Mucosa of gallbladder (tissue), 1 donor: ENCODE results near the gene CFAP97. TPM values are rescaled to one million over a fixed set of nuclear protein-coding genes. Genes with fewer than 3 reads are reported as not detected.
A peak's percentile ranks its signal among the peaks of the same experiment; 100 is the strongest.
"Not testable (repeated sequence)": the region's sequence is repeated elsewhere in the genome, so short reads cannot be mapped to it uniquely, and the experiment has no call there.

Experiments
- DNase-seq: peaks from one replicate; pipeline ENCODE4 v3.0.0-alpha.2; 2020; ENCODE audit warnings: low spot score
- total RNA-seq: library from RNA; stranded (reverse); gene quantifications from one replicate; pipeline ENCODE4 v1.2.1, GENCODE V29; 2021
- donor health status: DM: no; HTN: no; CAD: no.

The CFAP97 gene
- total RNA-seq, 1 donor from 2014 or later, result 32.9 TPM

DNA sequence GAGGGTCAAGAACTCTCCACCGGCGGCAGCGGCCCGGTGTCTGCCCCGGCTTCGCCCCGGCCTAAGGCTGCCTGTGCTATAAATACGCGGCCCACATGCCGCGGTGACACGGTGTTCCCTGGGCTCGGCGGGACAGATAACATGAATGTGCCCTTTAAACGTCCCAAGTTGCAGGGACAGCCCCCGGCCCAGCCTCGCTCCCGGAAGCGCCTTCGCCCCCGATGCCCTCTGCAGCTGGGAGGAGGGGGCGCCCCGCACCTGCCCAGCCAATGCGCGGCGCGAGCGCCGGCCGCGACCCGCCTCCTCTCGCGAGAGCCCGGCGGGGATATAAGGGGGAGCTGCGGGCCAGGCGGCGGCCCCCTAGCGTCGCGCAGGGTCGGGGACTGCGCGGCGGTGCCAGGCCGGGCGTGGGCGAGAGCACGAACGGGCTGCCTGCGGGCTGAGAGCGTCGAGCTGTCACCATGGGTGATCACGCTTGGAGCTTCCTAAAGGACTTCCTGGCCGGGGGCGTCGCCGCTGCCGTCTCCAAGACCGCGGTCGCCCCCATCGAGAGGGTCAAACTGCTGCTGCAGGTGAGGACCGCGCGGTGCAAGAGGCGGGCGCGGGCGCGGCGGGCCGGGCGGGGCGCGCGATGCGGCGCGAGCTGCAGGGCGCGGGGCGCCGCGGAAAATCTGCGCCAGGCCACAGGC is 60.7 kb downstream of the CFAP97 start, which contains the start of gene SLC25A4:
Gene SLC25A4, plus strand, starts transcription at position 355 of the 689 bp plus-strand sequence. Its CDS starts 107 bp downstream, at position 462.
- peak; percentile 86 for DNase-seq

DNA sequence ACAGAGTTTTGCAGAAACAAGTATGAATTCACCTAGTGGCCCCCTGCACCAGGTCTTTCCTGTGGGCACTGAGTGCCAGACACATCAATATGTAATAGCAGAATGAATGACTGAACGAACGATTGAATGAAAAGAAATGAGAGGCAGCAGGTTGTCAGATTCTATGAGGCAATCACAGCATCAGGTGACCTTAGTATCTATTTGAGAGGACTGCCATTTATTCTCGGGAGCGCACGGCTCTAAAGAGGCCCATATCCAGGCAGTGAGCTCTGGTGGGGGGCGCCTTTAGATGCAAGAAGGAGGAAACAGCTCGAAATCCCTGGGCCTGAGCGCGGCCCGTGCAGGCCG is 61.3 kb downstream of the CFAP97 start:
- no peak for DNase-seq

DNA sequence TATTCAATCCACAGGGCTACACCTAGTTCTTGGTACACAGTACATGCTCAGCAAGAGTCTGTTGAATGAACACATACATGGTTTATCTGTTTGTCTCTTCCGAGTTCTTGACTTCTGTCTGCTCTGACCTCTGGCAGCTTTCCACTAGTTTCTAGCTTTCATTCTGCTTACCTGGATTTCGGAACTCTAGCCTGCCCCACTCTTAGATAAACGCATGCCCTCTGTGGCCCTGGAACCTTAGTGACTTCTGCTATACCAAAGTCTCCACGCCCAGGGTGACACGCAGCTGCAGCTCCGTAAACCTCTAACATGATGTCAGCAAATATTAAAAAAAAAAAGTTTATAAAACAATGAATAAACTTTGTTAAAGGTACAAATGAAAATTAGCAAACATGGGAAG is 62.0 kb downstream of the CFAP97 start:
- DNase-seq, result no peak

DNA sequence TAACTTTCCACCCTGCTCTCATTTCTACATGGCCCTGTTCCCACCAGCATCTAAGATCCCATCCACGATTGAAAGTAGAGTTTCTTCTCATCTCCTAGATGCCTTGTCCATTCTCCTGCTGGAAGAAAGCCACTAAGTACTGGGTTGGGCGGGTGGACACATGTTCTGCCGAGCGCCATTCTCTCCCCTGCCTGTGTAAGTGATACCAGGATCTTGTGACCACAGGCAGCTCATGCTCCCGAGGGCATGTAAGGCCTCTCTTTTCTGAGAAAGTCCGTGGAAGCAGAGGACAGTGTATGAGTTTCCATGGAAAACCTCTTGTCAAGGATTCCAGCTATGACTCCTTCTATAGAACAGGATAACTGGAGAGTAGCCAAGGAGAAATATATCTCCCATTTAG is 64.1 kb downstream of the CFAP97 start:
- no peak for DNase-seq

DNA sequence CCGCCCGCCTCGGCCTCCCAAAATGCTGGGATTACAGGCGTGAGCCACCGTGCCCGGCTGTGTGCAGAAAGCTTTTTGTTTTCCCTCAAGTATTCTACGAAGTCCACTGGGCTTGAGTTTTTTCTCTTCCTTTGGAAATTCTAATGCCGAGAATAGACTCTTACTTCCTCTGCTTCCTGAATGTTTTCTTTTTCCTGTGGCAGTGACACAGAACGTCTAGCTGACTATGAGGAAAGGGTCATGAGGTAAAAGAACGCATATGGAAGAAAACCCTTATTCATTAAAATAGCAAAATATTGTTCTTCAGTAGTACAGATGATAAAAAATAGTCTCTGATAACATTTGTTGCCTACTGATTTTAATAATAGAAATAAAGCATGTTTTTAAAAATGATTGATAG is 65.6 kb downstream of the CFAP97 start:
- DNase-seq, result no peak

DNA sequence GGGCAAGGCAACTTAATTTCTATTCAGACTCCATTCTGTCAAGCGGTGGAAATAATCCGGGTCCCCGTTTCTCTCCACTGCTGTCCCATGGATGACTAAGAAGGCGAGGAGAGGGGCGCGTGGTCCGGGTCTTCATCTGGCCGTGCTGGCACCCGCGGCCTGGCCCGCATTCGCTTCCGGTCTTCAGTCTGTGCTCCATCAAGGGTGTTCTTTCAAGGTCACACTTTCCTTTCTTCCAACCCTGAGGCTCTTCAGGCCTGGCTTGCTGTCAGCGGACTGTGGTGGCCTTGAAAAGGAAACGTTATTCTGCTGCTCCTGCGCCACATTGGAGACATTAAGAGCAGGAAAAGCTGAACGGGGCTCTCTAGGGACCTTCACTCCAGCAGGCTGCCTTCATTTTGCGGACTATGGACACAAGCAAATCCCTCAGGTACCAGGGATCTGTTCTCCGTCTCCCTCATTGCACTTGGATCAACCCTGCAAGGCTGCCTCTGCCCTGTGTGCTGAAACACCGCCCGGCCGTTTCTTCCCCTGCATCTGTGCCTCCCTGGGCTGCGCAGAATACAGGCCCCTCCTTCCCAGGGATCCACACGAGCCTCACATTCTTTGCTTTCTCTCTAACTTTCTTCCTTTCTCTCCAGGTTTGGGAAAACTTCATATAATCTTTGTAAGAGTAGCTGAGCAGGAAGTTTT is 66.4 kb downstream of the CFAP97 start:
- no peak for DNase-seq

DNA sequence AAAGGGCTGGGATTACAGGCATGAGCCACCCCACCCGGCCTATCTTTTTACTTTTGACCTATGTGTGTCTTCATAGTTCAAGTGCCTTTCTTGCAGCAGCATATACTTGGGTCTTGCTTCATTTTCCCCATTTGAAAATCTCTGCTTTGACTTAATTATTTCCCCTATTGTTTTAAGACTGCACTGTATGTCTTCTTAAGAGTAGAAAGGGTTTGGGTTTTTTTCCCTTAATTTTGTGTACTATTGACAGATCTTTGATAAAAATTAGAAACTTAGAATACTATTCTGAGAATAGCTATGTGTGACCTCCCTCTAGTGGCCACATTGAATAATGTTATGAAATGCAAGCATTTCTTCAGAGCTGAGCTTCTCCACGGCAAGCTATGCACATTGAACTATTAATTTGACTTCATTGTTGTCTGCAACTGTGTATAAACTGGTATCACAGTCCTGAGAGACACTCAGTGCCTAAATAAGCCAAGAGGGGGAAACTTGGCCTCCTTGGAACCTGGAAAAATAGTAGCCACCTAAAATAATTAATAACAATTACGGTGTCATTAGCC is 69.4 kb downstream of the CFAP97 start:
- no peak for DNase-seq

DNA sequence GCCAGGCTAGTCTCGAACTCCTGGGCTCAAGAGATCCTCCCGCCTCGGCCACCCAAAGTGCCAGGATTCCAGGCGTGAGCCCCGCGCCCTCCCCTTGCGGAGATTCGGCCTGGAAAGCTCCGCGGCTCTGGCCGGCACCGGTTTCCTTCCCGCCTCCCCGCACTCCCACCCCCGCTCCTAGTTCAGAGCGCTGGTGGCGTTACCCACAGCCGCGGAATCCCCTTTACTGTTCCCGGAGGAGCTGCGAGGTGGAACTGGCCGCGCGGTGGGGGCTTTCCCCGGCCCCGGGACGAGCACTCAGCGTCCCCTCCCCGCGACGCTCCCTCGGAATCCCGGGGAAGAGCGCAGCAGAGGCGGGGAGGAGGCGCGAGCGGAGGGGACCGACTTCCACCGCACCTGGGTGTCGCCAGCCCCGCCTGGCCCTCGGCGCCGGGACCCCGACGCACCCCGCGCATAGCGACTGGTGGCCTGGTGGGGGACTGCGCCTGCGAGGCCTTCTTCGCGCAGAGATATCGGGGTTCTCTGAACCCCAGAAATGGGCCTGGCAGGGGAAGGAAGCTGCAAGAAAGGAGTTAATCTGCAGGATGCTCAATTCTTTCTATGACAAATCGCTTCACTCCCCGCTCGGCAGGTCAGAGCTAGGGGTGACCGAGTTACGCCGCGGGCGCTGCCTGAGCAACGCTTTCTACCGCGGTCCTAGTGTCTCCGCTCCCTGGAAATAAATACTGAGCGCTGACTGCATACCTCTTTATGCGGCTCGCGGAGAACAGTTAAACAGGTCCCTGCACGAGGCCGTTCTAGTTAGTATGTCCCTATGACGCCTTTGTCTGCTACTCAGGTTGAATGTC is 75.3 kb downstream of the CFAP97 start:
- no peak for DNase-seq

DNA sequence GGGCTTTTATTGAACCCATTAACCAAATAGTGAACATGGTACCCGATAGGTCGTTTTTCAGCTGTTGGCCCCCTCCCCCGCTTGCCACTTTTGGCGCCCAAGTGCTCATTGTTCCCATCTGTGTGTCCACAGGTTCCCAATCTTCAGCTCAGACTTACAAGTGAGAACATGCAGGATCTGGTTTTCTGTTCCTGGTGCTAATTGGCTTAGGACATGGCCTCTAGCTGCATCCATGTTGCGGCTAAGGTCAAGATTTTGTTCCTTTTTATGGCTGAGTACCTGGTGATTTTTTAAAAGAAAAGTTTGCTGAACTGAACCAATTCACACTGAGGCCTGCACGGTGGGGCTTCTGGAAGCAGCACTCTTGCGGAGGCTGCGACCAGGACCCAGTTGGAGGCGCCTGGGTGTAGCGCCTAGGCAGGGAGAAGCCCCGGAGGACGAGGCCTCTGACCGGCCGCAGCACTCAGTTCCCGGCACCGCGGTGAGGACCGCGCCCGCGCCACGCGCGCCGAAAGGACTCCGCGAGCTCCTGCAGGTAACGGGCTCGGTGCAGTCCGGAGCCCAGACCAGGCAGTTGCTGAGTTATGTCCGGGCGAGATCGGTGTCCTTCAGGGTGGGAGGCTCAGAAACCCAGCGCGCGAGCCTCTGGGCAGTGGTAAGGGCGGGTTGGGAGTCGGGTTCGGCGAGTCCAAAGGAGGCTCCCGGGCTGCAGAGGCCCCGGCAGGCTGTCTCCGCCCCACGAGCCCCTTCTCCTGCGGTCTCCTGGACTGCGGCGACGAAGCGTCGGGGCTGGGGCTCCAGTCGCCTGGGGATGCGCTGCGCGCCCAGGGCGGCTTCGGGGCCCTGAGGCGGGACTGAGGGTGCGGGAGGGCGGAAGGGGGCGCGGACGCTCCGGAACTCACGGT is 76.5 kb downstream of the CFAP97 start:
- no peak for DNase-seq

DNA sequence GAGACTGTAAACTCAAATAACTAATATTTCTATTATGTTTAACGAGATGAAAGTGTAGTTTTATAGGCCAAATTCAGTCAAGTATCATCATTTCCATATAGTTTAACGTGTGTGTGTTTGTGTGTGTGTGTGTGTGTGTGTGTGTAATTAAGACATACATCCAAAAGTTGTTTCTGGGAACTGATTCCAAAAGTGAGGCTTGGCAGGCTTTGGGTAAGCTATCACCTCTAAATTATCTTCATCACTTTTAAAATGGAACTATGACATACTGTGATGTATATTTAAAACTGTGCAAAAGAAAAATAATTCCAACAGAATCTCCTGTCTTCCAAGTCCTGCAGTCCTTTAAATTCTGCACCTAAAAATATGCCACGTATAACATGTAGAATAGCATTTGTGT is 79.8 kb downstream of the CFAP97 start:
- no peak for DNase-seq

DNA sequence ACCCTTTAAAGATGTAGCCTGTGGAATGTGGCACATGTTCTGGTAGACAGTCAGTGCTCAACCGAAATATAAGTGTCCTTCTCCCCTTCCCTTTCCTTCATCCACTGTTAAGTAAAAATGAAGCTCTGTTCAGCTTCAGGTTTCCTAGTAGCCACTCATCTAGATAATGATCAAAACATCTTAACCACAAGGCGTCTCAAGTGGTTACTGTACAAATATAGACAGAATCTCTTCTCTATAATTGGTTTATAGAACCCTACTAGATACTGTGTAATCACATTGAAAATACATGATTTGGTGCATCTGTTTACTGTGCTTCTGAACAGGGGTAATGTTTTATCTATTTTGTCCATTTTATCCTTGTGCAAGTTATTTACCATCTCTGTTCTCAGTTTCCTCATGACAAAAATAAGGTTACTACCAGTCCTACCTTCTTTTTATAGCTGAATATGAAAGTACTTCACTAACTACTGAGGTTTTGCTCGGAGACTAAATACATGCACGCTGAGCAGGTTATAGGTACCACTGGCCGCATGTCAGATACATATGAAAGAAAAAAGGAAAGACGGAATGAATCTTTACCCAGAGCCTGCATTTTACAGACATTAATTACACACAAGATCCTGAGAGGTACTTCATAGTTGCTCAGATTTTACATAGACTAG is 81.0 kb downstream of the CFAP97 start:
- DNase-seq, result no peak

DNA sequence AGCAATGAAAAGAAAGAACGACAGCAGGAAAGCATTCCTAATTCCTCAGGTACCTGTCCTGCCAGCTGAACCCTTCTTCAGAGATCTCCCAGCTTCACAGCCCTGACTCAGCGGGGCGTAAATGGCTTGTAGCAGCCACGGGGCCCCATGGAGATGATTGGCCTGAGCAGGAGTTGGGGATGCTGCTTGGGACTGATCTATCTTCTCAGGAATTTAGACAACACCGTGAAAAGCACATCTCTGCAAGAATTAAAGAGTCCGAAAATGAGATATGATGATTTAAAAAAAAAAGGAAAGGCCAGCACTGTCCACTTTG is 83.2 kb downstream of the CFAP97 start:
- DNase-seq, result no peak

DNA sequence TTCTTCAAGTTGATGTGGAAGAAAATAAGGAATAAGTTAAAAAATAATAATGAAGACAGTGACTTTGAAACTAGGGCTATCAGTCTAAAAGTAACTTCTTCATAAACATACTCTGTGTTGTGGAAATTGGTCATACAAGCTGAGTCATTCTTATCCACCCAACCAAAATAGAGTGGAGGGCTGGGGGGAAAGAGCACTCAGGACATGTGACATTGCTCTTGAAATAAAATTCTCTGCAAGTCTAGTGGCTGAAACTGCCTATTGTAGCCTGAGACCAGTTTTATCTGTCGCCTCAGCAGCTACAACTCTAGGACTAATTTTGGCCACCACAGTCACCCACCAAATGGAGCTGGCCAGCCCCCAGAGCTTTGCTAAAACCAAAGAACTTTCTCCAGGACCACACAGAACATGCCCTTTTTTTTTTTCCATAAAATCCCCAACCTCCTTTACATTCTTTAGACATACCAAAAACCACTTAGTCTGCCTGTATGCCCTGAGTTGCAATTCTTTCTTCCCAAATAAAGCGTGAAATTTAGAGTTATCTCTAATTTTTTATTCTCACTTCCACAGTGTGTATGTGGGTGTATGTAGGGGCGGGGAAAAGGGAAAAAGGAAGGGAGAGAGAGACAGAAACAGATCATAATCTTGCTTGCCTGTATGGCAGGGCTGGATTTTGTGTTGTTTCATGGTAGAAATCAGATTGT is 83.7 kb downstream of the CFAP97 start:
- DNase-seq, result no peak

DNA sequence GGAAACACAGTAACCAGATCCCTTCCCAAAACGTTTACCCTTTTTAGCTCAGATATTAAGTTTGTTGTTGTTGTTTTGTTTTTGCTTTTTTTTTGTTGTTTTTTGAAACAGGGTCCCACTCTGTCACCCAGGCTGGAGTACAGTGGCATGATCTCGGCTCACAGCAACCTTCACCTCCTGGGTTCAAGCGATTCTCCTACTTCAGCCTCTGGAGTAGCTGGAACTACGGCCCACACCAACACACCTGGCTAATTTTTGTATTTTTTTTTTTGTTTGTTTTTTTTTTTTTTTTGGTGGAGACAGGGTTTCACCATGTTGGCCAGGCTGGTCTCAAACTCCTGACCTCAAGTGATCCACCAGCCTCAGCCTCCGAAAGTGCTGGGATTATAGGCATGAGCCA is 84.3 kb downstream of the CFAP97 start:
- not testable (repeated sequence) for DNase-seq

DNA sequence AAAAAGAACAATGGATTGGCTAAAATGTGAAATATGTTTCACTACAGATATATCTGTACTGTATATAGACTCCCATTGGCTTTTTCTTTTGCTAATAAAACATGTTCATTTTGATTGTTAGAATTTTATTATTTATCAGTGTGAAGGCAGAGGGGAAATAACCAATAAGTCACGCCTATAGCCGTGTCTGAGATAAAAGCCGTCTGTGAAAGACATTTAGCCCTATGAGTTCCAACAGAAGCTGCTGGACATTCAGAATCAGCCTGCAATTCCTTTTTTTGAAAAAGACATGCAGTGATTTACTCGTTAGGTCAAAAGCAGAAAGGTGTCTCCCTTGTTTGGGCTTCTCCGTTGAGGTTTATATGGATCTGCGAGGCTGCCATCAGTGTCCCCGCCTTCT is 84.9 kb downstream of the CFAP97 start:
- no peak for DNase-seq

DNA sequence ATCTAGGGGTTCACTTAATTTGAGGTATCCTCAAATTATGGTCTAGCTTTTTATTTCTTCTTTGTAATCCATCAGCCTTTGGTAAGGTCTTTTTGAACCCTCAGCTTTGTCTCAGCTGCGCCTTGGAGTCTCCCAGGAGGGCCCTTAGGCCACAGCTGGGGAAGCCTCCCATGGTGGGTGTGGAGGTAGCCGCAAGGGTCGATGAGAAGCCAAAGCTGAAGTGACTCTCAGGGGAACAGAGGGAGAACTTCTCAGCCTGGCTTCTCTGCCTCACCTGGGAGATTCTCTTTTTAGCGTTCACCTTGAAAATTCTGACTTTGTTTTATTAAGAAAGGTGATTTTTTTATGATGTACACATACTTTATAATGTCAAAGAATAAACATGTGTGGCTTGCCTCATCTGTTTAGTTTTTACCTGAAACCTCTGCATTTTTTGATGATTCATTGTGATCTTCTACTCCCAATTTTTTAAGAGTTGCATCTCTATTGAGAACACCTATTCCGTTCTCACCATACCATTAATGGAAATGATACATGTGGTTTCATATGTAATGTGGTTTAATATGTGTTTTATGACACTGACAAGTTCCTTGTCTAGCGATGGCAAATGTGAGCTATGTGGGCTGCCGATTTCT is 86.4 kb downstream of the CFAP97 start:
- DNase-seq, result no peak

DNA sequence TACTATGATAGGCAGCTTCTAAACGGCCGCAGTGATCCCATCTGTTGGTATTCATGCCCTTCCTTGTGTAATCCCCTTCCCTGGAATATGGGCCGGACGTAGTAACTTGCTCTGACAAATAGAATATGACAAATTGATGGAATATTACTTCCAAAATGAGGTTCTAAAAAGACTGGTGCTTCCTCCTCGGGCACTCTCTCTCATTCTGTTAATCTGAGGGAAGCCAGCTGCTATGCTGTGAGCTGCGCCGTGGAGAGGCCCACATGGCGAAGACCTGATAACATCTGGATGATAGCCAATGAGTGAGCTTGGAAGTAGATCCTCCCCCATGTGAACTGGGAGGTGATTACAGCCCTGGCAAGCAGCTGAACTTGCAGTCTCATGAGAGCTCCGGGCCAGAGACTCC is 88.0 kb downstream of the CFAP97 start:
- peak; percentile 73 for DNase-seq

DNA sequence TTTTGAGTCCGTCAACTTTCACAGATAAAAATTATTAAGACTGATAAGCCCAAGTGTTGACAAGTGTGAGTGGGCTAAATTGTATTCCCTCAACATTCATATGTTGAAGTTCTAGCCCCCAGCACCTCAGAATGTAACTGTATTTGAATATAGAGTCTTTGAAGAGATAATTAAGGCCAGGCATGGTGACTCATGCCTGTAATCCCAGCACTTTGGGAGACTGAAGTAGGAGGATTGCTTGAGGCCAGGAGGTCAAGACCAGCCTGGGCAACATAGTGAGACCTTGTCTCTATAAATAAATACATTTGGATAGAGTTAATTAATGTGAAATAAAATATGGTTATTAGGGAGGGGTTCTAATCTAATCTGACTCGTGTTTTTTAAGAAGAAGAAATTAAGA is 90.5 kb downstream of the CFAP97 start:
- no peak for DNase-seq

DNA sequence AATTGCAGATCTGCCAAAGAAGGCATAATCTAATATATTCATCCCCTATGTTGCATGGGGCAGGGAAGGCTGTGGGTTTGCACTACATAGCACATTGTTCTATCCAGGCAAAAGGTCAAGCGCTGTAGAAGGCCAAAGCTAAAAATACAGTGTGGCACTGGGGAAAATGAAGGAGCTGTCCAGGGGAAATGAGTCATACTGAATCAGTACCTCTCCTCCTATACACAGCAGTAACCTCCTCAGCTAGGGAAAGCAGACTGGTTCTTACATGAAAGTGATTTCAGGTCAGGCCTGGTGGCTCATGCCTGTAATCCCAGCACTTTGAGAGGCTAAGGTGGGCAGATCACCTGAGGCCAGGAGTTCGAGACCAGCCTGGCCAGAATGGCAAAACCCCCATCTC is 91.7 kb downstream of the CFAP97 start:
- DNase-seq, result peak; percentile 77

DNA sequence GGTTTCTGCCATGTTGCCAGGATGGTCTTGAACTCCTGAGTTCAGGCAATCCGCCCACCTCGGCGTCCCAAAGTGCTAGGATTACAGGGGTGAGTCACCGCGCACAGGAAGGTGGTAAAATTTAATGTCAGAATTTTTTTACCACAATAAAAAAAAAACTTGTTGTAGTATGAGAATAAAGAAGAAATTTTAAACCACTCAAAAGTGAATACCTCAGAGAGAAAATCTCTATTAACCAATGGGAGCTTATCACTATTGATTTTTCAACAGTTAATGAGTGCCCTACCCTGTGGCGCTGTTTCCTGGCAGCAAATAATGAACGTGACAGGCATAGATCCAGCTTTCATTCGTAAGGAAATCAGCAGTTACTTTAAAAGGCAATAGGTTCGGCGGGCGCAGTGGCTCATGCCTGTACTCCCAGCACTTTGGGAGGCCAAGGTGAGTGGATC is 93.4 kb downstream of the CFAP97 start:
- peak; percentile 79 for DNase-seq
